Measurements from ENCODE around the gene TSHZ2. TPM values are rescaled to one million over a fixed set of nuclear protein-coding genes. Genes with fewer than 3 reads are reported as not detected.

The TSHZ2 gene
- total and polyA plus RNA-seq, 2 of the 4 experiments (the other 2 are of a cell fraction) = under 0.01 to 0.02 TPM

DNA sequence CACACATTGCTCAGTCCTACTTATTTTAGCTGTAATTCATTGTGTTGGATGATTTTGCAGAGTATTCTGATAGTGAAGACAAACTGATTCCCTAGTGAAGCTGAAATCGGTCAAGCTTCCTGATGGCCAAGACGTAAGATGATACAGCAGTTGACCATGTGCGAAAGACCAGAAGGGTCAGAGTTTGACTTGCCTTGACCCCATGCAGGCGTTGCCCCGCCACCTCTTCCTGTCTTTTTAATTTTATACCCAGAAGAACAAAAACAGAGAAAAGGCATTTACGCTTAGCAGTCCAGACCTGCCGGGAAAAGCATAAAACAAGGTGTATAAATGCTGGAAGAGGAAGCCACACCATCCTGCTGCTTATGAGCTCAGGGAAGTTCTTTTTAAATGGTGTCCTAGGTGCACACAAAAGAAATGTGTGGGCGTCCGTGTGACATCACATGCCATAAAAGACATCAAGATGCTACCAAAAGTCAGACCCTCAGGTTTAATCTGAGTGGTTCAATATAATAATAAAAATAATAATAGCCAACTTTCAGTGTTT, 32.2 kb downstream of the TSHZ2 start:
- Histone ChIP-seq H2AK9ac (replicated peaks; ENCODE audit: low read depth, low read length, poor library complexity) (no peak overlapping the region), H4K8ac (ENCODE audit: low read depth in 2 of 2, low read length in 2 of 2) (no peak overlapping the region), H2BK15ac (ENCODE audit: low read depth, low read length) (no peak overlapping the region), H3K36me3 (ENCODE audit: control insufficient read depth, insufficient read depth, low read length) (no peaks in the 10 kb centered on the region), H2BK5ac (ENCODE audit: low read depth, low read length, poor library complexity, severe bottlenecking) (no peak overlapping the region), H3K27ac (ENCODE audit: insufficient read depth, low read length) (no peak overlapping the region), H3K27me3 (ENCODE audit: control insufficient read depth, insufficient read depth, low read length) (no peaks in the 10 kb centered on the region), H3K4me2 (ENCODE audit: low read depth, low read length) (no peak overlapping the region), H3K9me1 (ENCODE audit: insufficient read depth, low read length) (no peaks in the 10 kb centered on the region), H4K20me1 (ENCODE audit: insufficient read depth, low read length) (no peaks in the 10 kb centered on the region), H3K14ac (replicated peaks; ENCODE audit: low read depth, low read length) (no peak overlapping the region), H3K18ac (ENCODE audit: low read depth, low read length) (no peak overlapping the region), H2AK5ac (ENCODE audit: low read depth, low read length) (no peak overlapping the region), H3K9ac (ENCODE audit: low read depth, low read length) (no peak overlapping the region), H2BK20ac (ENCODE audit: low read depth, low read length) (no peak overlapping the region), H3K23ac (ENCODE audit: low read depth, low read length) (no peak overlapping the region), H3K56ac (ENCODE audit: extremely low read depth, insufficient read depth, low read length) (no peak overlapping the region), H3K9me3 (ENCODE audit: control insufficient read depth, insufficient read depth, low read length) (no peaks in the 10 kb centered on the region), H3K4me1 (ENCODE audit: control insufficient read depth, insufficient read depth, low read length) (peaks cover 2% of the 10 kb centered on the region; the same call in 1 of the 2 replicates), H4K5ac (ENCODE audit: low read depth, low read length) (no peak overlapping the region), H2BK120ac (ENCODE audit: low read depth, low read length) (no peak overlapping the region), H3K4ac (ENCODE audit: low read depth, low read length) (no peak overlapping the region), H3K4me3 (ENCODE audit: insufficient read depth, low read depth, low read length) (no peak overlapping the region), H3K79me1 (ENCODE audit: low read depth in 1 of 2, low read length in 2 of 2) (no peaks in the 10 kb centered on the region), H2AFZ (replicated peaks; ENCODE audit: low read length, poor library complexity) (no peak overlapping the region), H4K91ac (ENCODE audit: insufficient read depth, low read depth, low read length) (no peak overlapping the region)
- TF ChIP-seq CHD1 (IDR thresholded peaks at IDR 0.05; ENCODE audit: low read depth, low read length) (no peak), CEBPB (IDR thresholded peaks at IDR 0.05; ENCODE audit: low read depth, low read length) (no peak), RFX5 (IDR thresholded peaks at IDR 0.05; ENCODE audit: low read depth, low read length) (no peak)
- DNase-seq (no peak), ATAC-seq (ENCODE audit: low read depth) (no peak)
- in situ Hi-C loops (cut with MboI; ENCODE audit: low sequenced_read_pairs) = no loop called here
- no TSS peak for BruUV-seq (replicated peaks)
- ChIA-PET POLR2A (ENCODE audit: unreplicated experiment) (no interaction called here), CTCF (no interaction called here)
- 80% methylated on average over 2 of the region's 9 CpGs; no CpG with 5 or more reads in 1 of the 2 experiments for WGBS, 2 experiments (ENCODE audit: extremely low coverage in 2 of 2, insufficient read length in 1 of 2)
- intact Hi-C loops (cut with micrococcal nuclease) = no loop called here
- dilution Hi-C loops (cut with HindIII; ENCODE audit: low sequenced_read_pairs, unreplicated experiment) = no loop called here

Data from IMR-90 (cell line).